ENCODE measurements around the gene SCYGR3. TPM values are rescaled to one million over a fixed set of nuclear protein-coding genes. Genes with fewer than 3 reads are reported as not detected.

SCYGR3 gene
- total RNA-seq, 4 donors from 2014 or later: not detected

DNA sequence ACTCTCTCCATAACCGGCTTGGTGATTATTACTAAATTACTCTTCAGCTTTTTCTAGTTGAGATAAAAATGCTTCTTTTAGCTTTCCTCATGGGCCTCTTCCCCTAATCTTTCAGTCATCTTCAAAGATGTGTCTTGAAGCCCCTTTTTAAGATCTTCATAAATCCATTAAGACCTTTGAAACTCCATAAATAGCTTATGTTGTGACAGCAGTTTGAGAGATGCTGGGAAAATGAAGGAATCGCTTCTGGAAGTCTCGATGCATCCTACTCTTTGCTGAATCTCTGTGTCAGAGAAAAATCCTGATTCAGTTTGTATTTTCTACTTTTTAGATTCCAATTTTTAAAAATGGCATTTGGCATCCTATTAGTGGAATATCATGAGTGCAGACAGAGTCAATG, 15.7 kb upstream of the SCYGR3 start:
- no peak for DNase-seq (ENCODE audit: low spot score in 2 of 2)
- no peak overlapping the region for H3K4me3 ChIP-seq
- 74 to 87% methylated on average over 3 of the region's 3 CpGs for WGBS, 2 donors
- H3K27me3 ChIP-seq: no peaks in the 10 kb centered on the region
- TF ChIP-seq EP300 (IDR thresholded peaks at IDR 0.05) (no peak), POLR2A (IDR thresholded peaks at IDR 0.05) (no peak)
- TF ChIP-seq, protein P1, sequence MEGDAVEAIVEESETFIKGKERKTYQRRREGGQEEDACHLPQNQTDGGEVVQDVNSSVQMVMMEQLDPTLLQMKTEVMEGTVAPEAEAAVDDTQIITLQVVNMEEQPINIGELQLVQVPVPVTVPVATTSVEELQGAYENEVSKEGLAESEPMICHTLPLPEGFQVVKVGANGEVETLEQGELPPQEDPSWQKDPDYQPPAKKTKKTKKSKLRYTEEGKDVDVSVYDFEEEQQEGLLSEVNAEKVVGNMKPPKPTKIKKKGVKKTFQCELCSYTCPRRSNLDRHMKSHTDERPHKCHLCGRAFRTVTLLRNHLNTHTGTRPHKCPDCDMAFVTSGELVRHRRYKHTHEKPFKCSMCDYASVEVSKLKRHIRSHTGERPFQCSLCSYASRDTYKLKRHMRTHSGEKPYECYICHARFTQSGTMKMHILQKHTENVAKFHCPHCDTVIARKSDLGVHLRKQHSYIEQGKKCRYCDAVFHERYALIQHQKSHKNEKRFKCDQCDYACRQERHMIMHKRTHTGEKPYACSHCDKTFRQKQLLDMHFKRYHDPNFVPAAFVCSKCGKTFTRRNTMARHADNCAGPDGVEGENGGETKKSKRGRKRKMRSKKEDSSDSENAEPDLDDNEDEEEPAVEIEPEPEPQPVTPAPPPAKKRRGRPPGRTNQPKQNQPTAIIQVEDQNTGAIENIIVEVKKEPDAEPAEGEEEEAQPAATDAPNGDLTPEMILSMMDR (IDR thresholded peaks at IDR 0.05): no peak
- H3K27ac ChIP-seq: no peak overlapping the region
- H3K36me3 ChIP-seq: no peaks in the 10 kb centered on the region
- no peaks in the 10 kb centered on the region for H3K4me1 ChIP-seq
- H3K9me3 ChIP-seq: no peaks in the 10 kb centered on the region

DNA sequence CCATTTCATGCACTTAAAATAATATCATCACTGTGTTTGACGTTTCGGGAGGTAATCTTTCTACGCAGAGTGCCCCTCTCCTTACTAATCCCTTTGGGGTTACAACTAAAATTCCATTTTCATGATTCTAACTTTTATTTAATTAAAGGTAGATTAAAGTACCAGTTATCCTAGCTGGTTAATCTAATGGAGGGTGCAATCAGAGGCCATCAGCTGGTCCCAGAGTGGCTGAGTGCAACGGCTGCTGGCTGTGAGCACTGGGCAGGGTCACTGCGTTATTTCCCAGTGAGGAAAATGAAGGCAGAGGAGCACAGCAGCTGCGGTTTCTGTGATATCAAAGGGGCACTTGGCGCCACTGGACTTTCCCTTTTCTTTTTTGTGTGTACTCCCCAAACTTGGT, 14.8 kb upstream of the SCYGR3 start:
- 80 to 81% methylated on average over 7 of the region's 7 CpGs for WGBS, 2 donors
- Histone ChIP-seq H3K27me3 (no peaks in the 10 kb centered on the region), H3K27ac (no peak overlapping the region), H3K4me3 (no peak overlapping the region), H3K36me3 (no peaks in the 10 kb centered on the region), H3K9me3 (no peaks in the 10 kb centered on the region), H3K4me1 (no peaks in the 10 kb centered on the region)
- DNase-seq (ENCODE audit: low spot score in 2 of 2): no peak
- TF ChIP-seq EP300 (IDR thresholded peaks at IDR 0.05): no peak
- TF ChIP-seq POLR2A (IDR thresholded peaks at IDR 0.05): no peak
- TF ChIP-seq, protein P1 (IDR thresholded peaks at IDR 0.05): no peak

- H3K4me1 ChIP-seq: no peaks in the 10 kb centered on the region
- DNase-seq (ENCODE audit: low spot score in 2 of 2): no peak
- WGBS, 2 donors: 88 to 91% methylated on average over 3 of the region's 3 CpGs
- H3K27me3 ChIP-seq: no peaks in the 10 kb centered on the region
- no peak overlapping the region for H3K27ac ChIP-seq
- no peaks in the 10 kb centered on the region for H3K36me3 ChIP-seq
- TF ChIP-seq POLR2A (IDR thresholded peaks at IDR 0.05) (no peak), EP300 (IDR thresholded peaks at IDR 0.05) (no peak)
- TF ChIP-seq, protein P1 (IDR thresholded peaks at IDR 0.05): no peak
- peaks cover 0 to 1% (median 0%) of the 10 kb centered on the region in 4 donors for H3K9me3 ChIP-seq
- H3K4me3 ChIP-seq: no peak overlapping the region
These were observed 13.1 kb upstream of the SCYGR3 start for GRCh38 chr2:227627769-227628168.

- peaks cover 0 to 3% (median 0%) of the 10 kb centered on the region in 4 donors for H3K9me3 ChIP-seq
- H3K4me1 ChIP-seq: no peaks in the 10 kb centered on the region
- no peak overlapping the region for H3K27ac ChIP-seq
- no peak for DNase-seq (ENCODE audit: low spot score in 2 of 2)
- no peaks in the 10 kb centered on the region for H3K27me3 ChIP-seq
- no peak overlapping the region for H3K4me3 ChIP-seq
- 95% methylated on average over 10 of the region's 10 CpGs for WGBS, 2 donors
- H3K36me3 ChIP-seq: no peaks in the 10 kb centered on the region
- TF ChIP-seq POLR2A (IDR thresholded peaks at IDR 0.05): no peak
- TF ChIP-seq EP300 (IDR thresholded peaks at IDR 0.05): no peak
- TF ChIP-seq, protein P1 (IDR thresholded peaks at IDR 0.05): no peak
These were observed 12.0 kb upstream of the SCYGR3 start for GRCh38 chr2:227626580-227627151.

- H3K27ac ChIP-seq: no peak overlapping the region
- H3K9me3 ChIP-seq: peaks cover 0 to 3% (median 0%) of the 10 kb centered on the region in 4 donors
- no peaks in the 10 kb centered on the region for H3K4me1 ChIP-seq
- no peak for DNase-seq (ENCODE audit: low spot score in 2 of 2)
- 61 to 67% methylated on average over 2 of the region's 2 CpGs for WGBS, 2 donors
- H3K36me3 ChIP-seq: no peaks in the 10 kb centered on the region
- no peak overlapping the region for H3K4me3 ChIP-seq
- H3K27me3 ChIP-seq: no peaks in the 10 kb centered on the region
- TF ChIP-seq EP300 (IDR thresholded peaks at IDR 0.05) (no peak), POLR2A (IDR thresholded peaks at IDR 0.05) (no peak)
- TF ChIP-seq, protein P1 (IDR thresholded peaks at IDR 0.05): no peak
These were observed 10.8 kb upstream of the SCYGR3 start for GRCh38 chr2:227625420-227625819.
